Lung (tissue), 12 donors: ENCODE results near the gene ZBTB46. TPM values are rescaled to one million over a fixed set of nuclear protein-coding genes. Genes with fewer than 3 reads are reported as not detected.

ENCODE experiments used
- ATAC-seq: fragments of 200-7000 bp; cut with Tn5 transposase; one replicate; pipeline ENCODE4 v1.9.1; 2020; ENCODE audit warnings: moderate number of reproducible peaks; ENCODE audit not compliant: insufficient read depth, low FRiP score
- DNase-seq, 3 donors: peaks; one replicate each; pipeline ENCODE4 v3.0.0-alpha.2; 2013 to 2017
- H3K27ac ChIP-seq, 2 donors: one replicate each; pipeline ENCODE4 v1.5.1; 2013; ENCODE audit warnings: mild to moderate bottlenecking in 2 of 2, moderate library complexity in 2 of 2, control low read depth in 1 of 2, inconsistent platforms in 1 of 2, low read depth in 1 of 2, low read length in 1 of 2
- H3K27me3 ChIP-seq, 3 donors: one replicate each; pipeline ENCODE4 v1.5.1; 2013; ENCODE audit warnings: low read length in 2 of 3; ENCODE audit not compliant: control insufficient read depth in 3 of 3, insufficient read depth in 3 of 3
- H3K36me3 ChIP-seq, 4 donors: one replicate each; pipeline ENCODE4 v1.5.1; 2013; ENCODE audit warnings: low read length in 4 of 4, mild to moderate bottlenecking in 1 of 4, moderate library complexity in 1 of 4; ENCODE audit not compliant: control insufficient read depth in 4 of 4, insufficient read depth in 4 of 4
- H3K4me1 ChIP-seq, 5 donors: one replicate each; pipeline ENCODE4 v1.5.1; 2013; ENCODE audit warnings: low read length in 5 of 5, mild to moderate bottlenecking in 2 of 5, moderate library complexity in 1 of 5; ENCODE audit not compliant: control insufficient read depth in 5 of 5, insufficient read depth in 5 of 5
- H3K4me3 ChIP-seq: one replicate; pipeline ENCODE4 v1.5.1; 2013; ENCODE audit warnings: mild to moderate bottlenecking, control low read depth, moderate library complexity
- H3K9ac ChIP-seq, 2 donors: one replicate each; pipeline ENCODE4 v1.5.1; 2013; ENCODE audit warnings: low read length in 2 of 2, control low read depth in 1 of 2; ENCODE audit not compliant: insufficient read depth in 1 of 2
- H3K9me3 ChIP-seq, 4 donors: one replicate each; pipeline ENCODE4 v1.5.1; 2013; ENCODE audit warnings: low read length in 3 of 4, mild to moderate bottlenecking in 1 of 4, moderate library complexity in 1 of 4; ENCODE audit not compliant: control insufficient read depth in 4 of 4, insufficient read depth in 3 of 4
- CTCF ChIP-seq: IDR thresholded peaks from 2 replicates; pipeline ENCODE4 v1.5.1; 2012; ENCODE audit warnings: mild to moderate bottlenecking; ENCODE audit errors: control extremely low read depth, extremely low read depth
- WGBS, 2 donors: extraction: QIAGEN DNeasy Blood & Tissue Kit; methylation state at CpG; one replicate each; pipeline ENCODE4 v1.1.7; 2013; 5-methylcytosine and 5-hydroxymethylcytosine counted together
- polyA plus RNA-seq, 2 donors: library from polyadenylated mRNA; stranded (reverse); fragments of 200-250 nt; gene quantifications; one replicate each; pipeline ENCODE4 v1.2.1, GENCODE V29; 2013
- total RNA-seq, 2 donors: library from RNA; depleted of rRNA in 1 of 2; stranded (reverse); fragments of >200 nt in 1 of 2; gene quantifications; one replicate each; pipeline ENCODE4 v1.2.1, GENCODE V29; 2014 to 2021
- donor health status: control.
- donor health status: control.
- donor health status: Bipolar disorder and iron deficiency.
- donor health status: healthy.
- donor health status: DM: yes; HTN: yes; CAD: no.

ZBTB46 gene
- total and polyA plus RNA-seq, 4 donors: 3.4 to 15.3 (median 7.6) TPM

- Histone ChIP-seq H3K9ac (no peak overlapping the region), H3K27me3 (no peaks in the 10 kb centered on the region), H3K27ac (peak overlapping the region in 1 of 2 donors; percentile 4), H3K4me1 (peaks cover 0 to 16% (median 8%) of the 10 kb centered on the region in 5 donors), H3K9me3 (no peaks in the 10 kb centered on the region), H3K4me3 (no peak overlapping the region), H3K36me3 (peaks cover 6 to 31% (median 23%) of the 10 kb centered on the region in 4 donors)
- DNase-seq: no peak
- TF ChIP-seq CTCF: no peak
- WGBS, 2 donors: 92 to 95% methylated on average over 17 of the region's 17 CpGs
- ATAC-seq: no peak
Measured at GRCh38 chr20:63709149-63709527, 121.9 kb downstream of the ZBTB46 start.

- Histone ChIP-seq H3K27me3 (no peaks in the 10 kb centered on the region), H3K36me3 (peaks cover 6 to 34% (median 22%) of the 10 kb centered on the region in 4 donors), H3K9ac (no peak overlapping the region), H3K4me3 (peak overlapping the region; percentile 73), H3K27ac (peak overlapping the region; percentile 4 to 87), H3K4me1 (peaks cover 0 to 16% (median 8%) of the 10 kb centered on the region in 5 donors), H3K9me3 (no peaks in the 10 kb centered on the region)
- no peak for TF ChIP-seq CTCF
- ATAC-seq (no peak), DNase-seq (no peak)
- WGBS, 2 donors: 22 to 46% methylated on average over 43 to 67 of the region's 67 CpGs
Measured at GRCh38 chr20:63708301-63709148, 122.5 kb downstream of the ZBTB46 start.

GRCh38 chr20:63707558-63708300 is 123.3 kb downstream of the ZBTB46 start, which contains the start of the genes ARFRP1 and ZGPAT:
TSS of gene ARFRP1 (minus strand) at chr20:63707976. CDS start at chr20:63707091, 885 bp downstream.
TSS of gene ZGPAT (plus strand) at chr20:63708039. CDS start at chr20:63708581, 542 bp downstream.
- peak; percentile 81 to 89 (median 84) for DNase-seq

More at GRCh38 chr20:63707558-63708300, 123.3 kb downstream of the ZBTB46 start, which contains the start of the genes ARFRP1 and ZGPAT:
- Histone ChIP-seq H3K9ac (peak within 1 kb of the TSS; percentile 46 to 68), H3K4me3 (peak within 1 kb of the TSS; percentile 94), H3K4me1 (peaks cover 0 to 16% (median 8%) of the 10 kb centered on the region in 5 donors), H3K27ac (peak within 1 kb of the TSS; percentile 94 to 95), H3K9me3 (no peaks in the 10 kb centered on the region), H3K36me3 (peaks cover 6 to 36% (median 22%) of the 10 kb centered on the region in 4 donors), H3K27me3 (no peaks in the 10 kb centered on the region)
- WGBS, 2 donors: 0 to 1% methylated on average over 83 to 98 of the region's 98 CpGs
- peak; percentile 94 for ATAC-seq
- TF ChIP-seq CTCF: no peak
